NCI-H82 treated with DMSO at 0.1 percent for 48 hours (cell line): ENCODE results near the gene TBCB.
A peak's percentile ranks its signal among the peaks of the same experiment; 100 is the strongest.
"Not testable (repeated sequence)": the region's sequence is repeated elsewhere in the genome, so short reads cannot be mapped to it uniquely, and the experiment has no call there.

Experiments used
- DNase-seq: peaks from one replicate; lab custom pipeline; 2025; ENCODE audit not compliant: unreplicated experiment; lab: John Stamatoyannopoulos, UW

The TBCB gene

GRCh38 chr19:36169084-36169760, 54.0 kb downstream of the TBCB start:
- peak; percentile 87 for DNase-seq

- no peak for DNase-seq
Measured at GRCh38 chr19:36172852-36173251, 57.6 kb downstream of the TBCB start.

- not testable (repeated sequence) for DNase-seq
Measured at GRCh38 chr19:36173846-36174245, 58.6 kb downstream of the TBCB start.
